Panc1 (cell line): ENCODE results near the gene ITM2C. TPM values are rescaled to one million over a fixed set of nuclear protein-coding genes. Genes with fewer than 3 reads are reported as not detected.

Experiments used
- ATAC-seq: fragments of 200-7000 bp; cut with Tn5 transposase; 2 replicates; pipeline ENCODE4 v1.9.1; 2020; ENCODE audit warnings: mild to moderate bottlenecking, moderate library complexity
- BruUV-seq: library from RNA; stranded (reverse); fragments of 400-500 nt; replicated peaks from 2 replicates; lab custom pipeline; 2021; lab: Mats Ljungman, UMichigan
- CTCF ChIA-PET: fragments of 300-600 bp; sonication (Branson Sonifier 250); formaldehyde crosslinking; loops from one replicate; lab custom pipeline; 2022; ENCODE audit warnings: antibody characterized with exemption; lab: Charles Lee
- POLR2A ChIA-PET: fragments of 300-600 bp; sonication (Branson Sonifier 250); formaldehyde crosslinking; loops from one replicate; lab custom pipeline; 2022; ENCODE audit warnings: antibody characterized with exemption; lab: Charles Lee
- DNase-seq: peaks from one replicate; pipeline ENCODE4 v3.0.0-alpha.2; 2010; ENCODE audit warnings: low read depth, low spot score
- H3K27ac ChIP-seq: 2 replicates; pipeline ENCODE4 v1.5.1; 2011; ENCODE audit warnings: mild to moderate bottlenecking, low read length, inconsistent platforms
- H3K27me3 ChIP-seq: fragments of 200-500 bp; sonication (Bioruptor generic); 2 replicates; pipeline ENCODE4 v1.6.0; 2014; ENCODE audit warnings: low read length, inconsistent platforms; ENCODE audit not compliant: control insufficient read depth, insufficient read depth
- H3K36me3 ChIP-seq: fragments of 200-500 bp; sonication (Bioruptor generic); 2 replicates; pipeline ENCODE4 v1.5.1; 2014; ENCODE audit warnings: inconsistent platforms, mild to moderate bottlenecking, low read length, moderate library complexity; ENCODE audit not compliant: control insufficient read depth, insufficient read depth
- H3K4me1 ChIP-seq: 2 replicates; pipeline ENCODE4 v1.5.1; 2011; ENCODE audit warnings: inconsistent platforms, mild to moderate bottlenecking, low read length, moderate library complexity; ENCODE audit not compliant: control insufficient read depth, insufficient read depth
- H3K4me3 ChIP-seq, 2 experiments: 2 replicates each; pipeline ENCODE4 v1.5.1; 2011 to 2012; ENCODE audit warnings: low read depth in 2 of 2, low read length in 2 of 2, mild to moderate bottlenecking in 2 of 2, inconsistent platforms in 1 of 2, moderate library complexity in 1 of 2
- H3K9me3 ChIP-seq: fragments of 200-500 bp; sonication (Bioruptor generic); 2 replicates; pipeline ENCODE4 v1.5.1; 2014; ENCODE audit warnings: low read depth, mild to moderate bottlenecking, inconsistent platforms, low read length, moderate library complexity; ENCODE audit not compliant: control insufficient read depth, insufficient read depth
- CTCF ChIP-seq: fragments of 450-650 bp; IDR thresholded peaks from 2 replicates; pipeline ENCODE4 v1.5.1; 2017; ENCODE audit warnings: mild to moderate bottlenecking
- POLR2AphosphoS5 ChIP-seq: IDR thresholded peaks from 2 replicates; pipeline ENCODE4 v1.6.1; 2012; ENCODE audit warnings: mild to moderate bottlenecking, low read depth, low read length, moderate library complexity
- REST ChIP-seq, 2 experiments: IDR thresholded peaks; 2 replicates each; pipeline ENCODE4 v1.6.1; 2011 to 2012; ENCODE audit warnings: low read depth in 2 of 2, control low read depth in 1 of 2, low read length in 1 of 2, mild to moderate bottlenecking in 1 of 2, moderate library complexity in 1 of 2; ENCODE audit not compliant: insufficient read depth in 1 of 2
- SIN3A ChIP-seq: IDR thresholded peaks from 2 replicates; pipeline ENCODE4 v1.6.1; 2012; ENCODE audit warnings: low read depth, mild to moderate bottlenecking, low read length, moderate library complexity, borderline replicate concordance; ENCODE audit not compliant: insufficient read depth
- TCF7L2 ChIP-seq: IDR thresholded peaks from 2 replicates; pipeline ENCODE4 v1.6.1; 2011; ENCODE audit warnings: mild to moderate bottlenecking, low read depth, low read length, inconsistent platforms
- in situ Hi-C: cut with HindIII; loops from 2 replicates; pipeline ENCODE4 v1.10.0; 2016; ENCODE audit warnings: low sequenced_read_pairs, low pct_unique_long_range_greater_than_20kb
- intact Hi-C: fragments of 100-400 bp; cut with micrococcal nuclease; formaldehyde crosslinking; loops from one replicate; pipeline ENCODE4 v1.10.0; 2022; ENCODE audit not compliant: unreplicated experiment
- total RNA-seq: library from RNA; stranded (reverse); gene quantifications from one replicate; pipeline ENCODE4 v1.2.1, GENCODE V29; 2021; ENCODE audit not compliant: unreplicated experiment

ITM2C gene
- total RNA-seq, 1 experiment from 2014 or later, result 114 TPM

GRCh38 chr2:230913406-230914143 lies 48.8 kb downstream of the ITM2C start:
- no peaks in the 10 kb centered on the region for H3K4me1 ChIP-seq
- H3K27me3 ChIP-seq, result peaks cover 2% of the 10 kb centered on the region; the same call in 1 of the 2 replicates
- ChIA-PET CTCF (no interaction called here), POLR2A (no interaction called here)
- DNase-seq (no peak), ATAC-seq (no peak)
- intact Hi-C loops (no loop called here), in situ Hi-C loops (no loop called here)
- no peak overlapping the region for H3K27ac ChIP-seq
- no peaks in the 10 kb centered on the region for H3K36me3 ChIP-seq
- H3K9me3 ChIP-seq, result no peaks in the 10 kb centered on the region
- no peak for TF ChIP-seq REST (IDR thresholded peaks at IDR 0.05; ENCODE audit: insufficient read depth in 1 of 2, low read depth in 2 of 2, low read length in 1 of 2)
- TF ChIP-seq SIN3A, result no peak
- H3K4me3 ChIP-seq, result no peak overlapping the region
- BruUV-seq, result no TSS peak

GRCh38 chr2:230914886-230915285 lies 50.1 kb downstream of the ITM2C start:
- Histone ChIP-seq H3K4me1 (no peaks in the 10 kb centered on the region), H3K9me3 (no peaks in the 10 kb centered on the region), H3K36me3 (no peaks in the 10 kb centered on the region), H3K4me3 (no peak overlapping the region), H3K27ac (no peak overlapping the region), H3K27me3 (peaks cover 12% of the 10 kb centered on the region)
- ChIA-PET CTCF (interaction anchor here (1.0 kb wide), 1 partner anchor 31 kb away, joined by 3 read pairs; no protein-coding TSS in a partner anchor), POLR2A (no interaction called here)
- DNase-seq (no peak), ATAC-seq (no peak)
- intact Hi-C loops (loop anchor here (5.0 kb wide), 1 partner anchor 72 kb away; no protein-coding TSS in a partner anchor), in situ Hi-C loops (no loop called here)
- BruUV-seq, result no TSS peak
- TF ChIP-seq REST (IDR thresholded peaks at IDR 0.05; ENCODE audit: insufficient read depth in 1 of 2, low read depth in 2 of 2, low read length in 1 of 2) (no peak), TCF7L2 (no peak), SIN3A (no peak), CTCF (no peak), POLR2AphosphoS5 (no peak)
